ENCODE data around the gene PIR. TPM values are rescaled to one million over a fixed set of nuclear protein-coding genes. Genes with fewer than 3 reads are reported as not detected.

Gene PIR
- total RNA-seq, 2 donors from 2014 or later, result 14.3 to 19.2 TPM

- Histone ChIP-seq H3K4me3 (no peak overlapping the region), H3K27ac (no peak overlapping the region), H3K36me3 (peaks cover under 1% of the 10 kb centered on the region), H3K4me1 (no peaks in the 10 kb centered on the region), H3K27me3 (no peaks in the 10 kb centered on the region), H3K9me3 (no peaks in the 10 kb centered on the region)
- DNase-seq (ENCODE audit: low spot score), result no peak
- no peak for TF ChIP-seq CTCF (IDR thresholded peaks at IDR 0.05)
Observed at GRCh38 chrX:15483891-15484290, 9.2 kb downstream of the PIR start.

GRCh38 chrX:15475486-15475885 lies 17.6 kb downstream of the PIR start:
- Histone ChIP-seq H3K9me3 (no peaks in the 10 kb centered on the region), H3K27ac (peak overlapping the region; percentile 1 to 31), H3K27me3 (no peaks in the 10 kb centered on the region), H3K4me3 (no peak overlapping the region), H3K36me3 (peaks cover 5% of the 10 kb centered on the region), H3K4me1 (no peaks in the 10 kb centered on the region)
- TF ChIP-seq CTCF (IDR thresholded peaks at IDR 0.05), result no peak
- DNase-seq (ENCODE audit: low spot score), result no peak

- Histone ChIP-seq H3K4me3 (no peak overlapping the region), H3K36me3 (peaks cover 5% of the 10 kb centered on the region), H3K4me1 (no peaks in the 10 kb centered on the region), H3K9me3 (no peaks in the 10 kb centered on the region), H3K27me3 (no peaks in the 10 kb centered on the region), H3K27ac (peak overlapping the region; percentile 1 to 31)
- no peak for TF ChIP-seq CTCF (IDR thresholded peaks at IDR 0.05)
- no peak for DNase-seq (ENCODE audit: low spot score)
Observed at GRCh38 chrX:15475021-15475420, 18.1 kb downstream of the PIR start.

- H3K4me1 ChIP-seq, result no peaks in the 10 kb centered on the region
- no peaks in the 10 kb centered on the region for H3K27me3 ChIP-seq
- H3K9me3 ChIP-seq, result no peaks in the 10 kb centered on the region
- H3K36me3 ChIP-seq, result peaks cover 5% of the 10 kb centered on the region
- H3K27ac ChIP-seq, result no peak overlapping the region
- DNase-seq (ENCODE audit: low spot score), result no peak
- no peak overlapping the region for H3K4me3 ChIP-seq
- TF ChIP-seq CTCF (IDR thresholded peaks at IDR 0.05), result no peak
Observed at GRCh38 chrX:15474028-15474427, 19.1 kb downstream of the PIR start.

GRCh38 chrX:15472531-15472930 lies 20.6 kb downstream of the PIR start:
- no peak for TF ChIP-seq CTCF (IDR thresholded peaks at IDR 0.05)
- H3K27ac ChIP-seq, result no peak overlapping the region

GRCh38 chrX:15471028-15471427 lies 22.1 kb downstream of the PIR start:
- Histone ChIP-seq H3K9me3 (no peaks in the 10 kb centered on the region), H3K4me1 (no peaks in the 10 kb centered on the region), H3K36me3 (no peaks in the 10 kb centered on the region), H3K27ac (no peak overlapping the region), H3K27me3 (no peaks in the 10 kb centered on the region), H3K4me3 (no peak overlapping the region)
- peak; percentile 54 to 79 for TF ChIP-seq CTCF (IDR thresholded peaks at IDR 0.05)
- peak; percentile 72 for DNase-seq (ENCODE audit: low spot score)

More at GRCh38 chrX:15472531-15472930, 20.6 kb downstream of the PIR start:
- DNase-seq (ENCODE audit: low spot score), result no peak
- no peaks in the 10 kb centered on the region for H3K4me1 ChIP-seq
- H3K36me3 ChIP-seq, result no peaks in the 10 kb centered on the region
- H3K4me3 ChIP-seq, result no peak overlapping the region
- no peaks in the 10 kb centered on the region for H3K27me3 ChIP-seq
- no peaks in the 10 kb centered on the region for H3K9me3 ChIP-seq
